Aorta (tissue), 5 donors: ENCODE results near the gene AP3D1. TPM values are rescaled to one million over a fixed set of nuclear protein-coding genes. Genes with fewer than 3 reads are reported as not detected.

Experiments used
- ATAC-seq: fragments of 200-7000 bp; cut with Tn5 transposase; one replicate; pipeline ENCODE4 v1.9.1; 2022; ENCODE audit warnings: moderate library complexity; ENCODE audit not compliant: low FRiP score
- DNase-seq, 2 donors: peaks; one replicate each; pipeline ENCODE4 v3.0.0-alpha.2; 2020
- H3K27ac ChIP-seq, 2 donors: one replicate each; pipeline ENCODE4 v1.5.1; 2013; ENCODE audit warnings: low read length in 2 of 2, mild to moderate bottlenecking in 2 of 2, moderate library complexity in 2 of 2, control low read depth in 1 of 2, inconsistent platforms in 1 of 2, low read depth in 1 of 2
- H3K27me3 ChIP-seq, 2 donors: one replicate each; pipeline ENCODE4 v1.6.1; 2013; ENCODE audit warnings: control low read depth in 1 of 2, low read length in 1 of 2, mild to moderate bottlenecking in 1 of 2, moderate library complexity in 1 of 2; ENCODE audit not compliant: insufficient read depth in 2 of 2, control insufficient read depth in 1 of 2
- H3K36me3 ChIP-seq, 2 donors: one replicate each; pipeline ENCODE4 v1.6.1; 2013; ENCODE audit warnings: control low read depth in 1 of 2, low read length in 1 of 2, mild to moderate bottlenecking in 1 of 2; ENCODE audit not compliant: insufficient read depth in 2 of 2, control insufficient read depth in 1 of 2
- H3K4me1 ChIP-seq, 2 donors: one replicate each; pipeline ENCODE4 v1.6.1; 2013; ENCODE audit warnings: low read length in 2 of 2, control low read depth in 1 of 2, mild to moderate bottlenecking in 1 of 2, moderate library complexity in 1 of 2; ENCODE audit not compliant: insufficient read depth in 2 of 2, control insufficient read depth in 1 of 2
- H3K4me3 ChIP-seq, 2 donors: one replicate each; pipeline ENCODE4 v1.5.1; 2013; ENCODE audit warnings: low read length in 2 of 2, control low read depth in 1 of 2, mild to moderate bottlenecking in 1 of 2
- H3K9me3 ChIP-seq: one replicate; pipeline ENCODE4 v1.6.1; 2013; ENCODE audit warnings: mild to moderate bottlenecking, low read length; ENCODE audit not compliant: control insufficient read depth
- WGBS, 2 donors: extraction: QIAGEN DNeasy Blood & Tissue Kit; methylation state at CpG; one replicate each; pipeline ENCODE4 v1.1.7; 2013; 5-methylcytosine and 5-hydroxymethylcytosine counted together
- intact Hi-C, 2 donors: fragments of 100-400 bp; cut with DNase I; formaldehyde crosslinking; loops; one replicate each; pipeline versions ENCODE4 v1.14.2 to v1.15.0; 2022
- polyA plus RNA-seq, 2 donors: library from polyadenylated mRNA; stranded (reverse); fragments of 200-250 nt; gene quantifications; one replicate each; pipeline ENCODE4 v1.2.3, GENCODE V29; 2013
- total RNA-seq, 2 donors: library from RNA; stranded (reverse); fragmentation: NEBNext Ultra II Directional; extraction: Animal tissue kit (Norgen Biotek cat#: 25700); gene quantifications; one replicate each; pipeline ENCODE4 v1.2.1, GENCODE V29; 2021
- donor health status: healthy with polysubstance abuse.
- donor health status: Bipolar disorder and iron deficiency.
- donor health status: DM: no; HTN: no; CAD: no.
- donor health status: DM: no; HTN: no; CAD: no.
- donor health status: DM: yes; HTN: yes; CAD: no.

The AP3D1 gene
- total and polyA plus RNA-seq, 4 donors: 31.7 to 84.3 (median 68.3) TPM

GRCh38 chr19:2166741-2167738 lies 15.7 kb upstream of the AP3D1 start:
- Histone ChIP-seq H3K4me3 (no peak overlapping the region), H3K27me3 (no peaks in the 10 kb centered on the region), H3K36me3 (no peaks in the 10 kb centered on the region), H3K27ac (peak overlapping the region in 1 of 2 donors; percentile 28), H3K4me1 (peaks cover 0 to 4% of the 10 kb centered on the region in 2 donors), H3K9me3 (no peaks in the 10 kb centered on the region)
- peak; percentile 69 for ATAC-seq
- peak; percentile 91 to 95 for DNase-seq
- intact Hi-C loops: no loop called here
- 28 to 32% methylated on average over 35 of the region's 35 CpGs for WGBS, 2 donors

DNA sequence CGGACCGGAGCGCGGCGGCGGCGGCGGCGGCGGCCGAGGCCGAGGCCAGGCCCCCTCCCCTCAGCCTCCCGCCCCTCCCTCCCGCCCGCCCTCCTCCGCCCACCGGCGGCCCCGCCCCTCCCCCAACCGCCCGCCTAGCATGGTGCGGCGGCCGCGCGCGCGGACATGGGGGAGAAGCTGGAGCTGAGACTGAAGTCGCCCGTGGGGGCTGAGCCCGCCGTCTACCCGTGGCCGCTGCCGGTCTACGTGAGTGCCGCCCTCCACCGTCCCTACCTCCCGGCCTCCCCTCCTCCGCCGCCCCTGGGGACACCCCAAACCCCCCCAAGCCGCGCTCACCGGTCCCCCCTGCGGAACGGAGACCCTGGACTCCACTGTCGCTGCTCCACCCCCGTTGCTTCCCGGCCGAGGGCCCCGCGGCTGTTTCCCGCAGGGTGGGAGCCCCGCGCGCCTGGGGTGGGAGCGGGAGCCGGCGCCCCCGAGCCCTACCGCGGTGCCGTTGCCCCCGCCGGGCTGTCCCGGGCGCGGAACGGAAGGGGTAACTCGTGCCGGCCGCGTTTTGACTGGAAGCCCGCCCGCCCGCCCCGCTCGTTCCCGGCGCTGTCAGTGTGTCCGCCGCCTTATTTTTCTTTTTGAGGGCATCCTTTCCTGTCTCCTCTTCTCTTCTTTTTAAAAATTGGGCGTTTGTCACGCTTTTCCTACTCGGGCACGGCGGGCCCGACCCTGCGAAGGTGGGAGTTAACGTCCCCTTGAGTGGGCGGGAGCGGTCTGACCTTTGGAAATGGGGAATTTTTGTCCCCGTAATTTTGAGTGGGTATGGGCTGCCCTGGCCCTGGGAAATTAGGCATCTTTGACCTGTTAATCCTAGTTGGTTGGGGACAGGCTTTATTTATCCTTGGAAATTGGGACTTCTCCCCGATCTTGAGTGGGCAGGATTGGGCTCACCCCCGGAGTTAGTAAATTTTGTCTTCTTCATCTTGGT lies 12.9 kb upstream of the AP3D1 start:
- Histone ChIP-seq H3K4me3 (peak overlapping the region; percentile 66 to 97), H3K4me1 (peaks cover 0 to 4% of the 10 kb centered on the region in 2 donors), H3K27ac (peak overlapping the region in 1 of 2 donors; percentile 80), H3K9me3 (no peaks in the 10 kb centered on the region), H3K36me3 (no peaks in the 10 kb centered on the region), H3K27me3 (no peaks in the 10 kb centered on the region)
- intact Hi-C loops: loop anchor here in 1 of 2 donors (5.0 kb wide), 1 partner anchor 68 kb away; no protein-coding TSS in a partner anchor
- DNase-seq (no peak), ATAC-seq (peak; percentile 19)
- WGBS, 2 donors: 1% methylated on average over 54 to 95 of the region's 95 CpGs

- ATAC-seq (no peak), DNase-seq (no peak)
- Histone ChIP-seq H3K9me3 (no peaks in the 10 kb centered on the region), H3K4me3 (no peak overlapping the region), H3K27me3 (no peaks in the 10 kb centered on the region), H3K4me1 (no peaks in the 10 kb centered on the region), H3K36me3 (no peaks in the 10 kb centered on the region), H3K27ac (peak overlapping the region in 1 of 2 donors; percentile 25)
- 90 to 93% methylated on average over 10 of the region's 10 CpGs for WGBS, 2 donors
- intact Hi-C loops: loop anchor here in 1 of 2 donors (5.0 kb wide), 1 partner anchor 72 kb away; no protein-coding TSS in a partner anchor
Observed at GRCh38 chr19:2160379-2160778, 9.0 kb upstream of the AP3D1 start.

DNA sequence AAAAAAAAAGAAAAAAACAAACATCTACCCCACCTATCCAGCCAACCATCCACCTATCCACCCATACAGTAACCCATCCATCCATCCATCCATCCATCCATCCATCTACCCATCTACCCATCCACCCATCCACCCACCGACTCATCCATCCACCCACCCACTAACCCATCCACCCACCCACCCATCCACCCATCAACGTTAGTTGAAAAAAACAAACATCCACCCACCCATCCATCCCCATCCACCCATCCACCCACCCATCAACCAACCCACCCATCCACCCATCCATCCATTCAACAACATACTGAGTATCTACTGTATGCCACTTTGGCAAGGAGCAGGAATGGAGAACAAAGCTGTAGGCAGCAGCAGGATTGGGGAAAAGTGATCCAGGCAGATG lies 6.1 kb upstream of the AP3D1 start:
- intact Hi-C loops: loop anchor here (2.0 to 5.0 kb wide), 4 partner anchors 40 to 235 kb away; partner anchors contain the start of genes PLEKHJ1 (in 1 of the 2) and SF3A2 (in 1 of the 2)
- Histone ChIP-seq H3K27ac (no peak overlapping the region), H3K9me3 (no peaks in the 10 kb centered on the region), H3K4me1 (no peaks in the 10 kb centered on the region), H3K4me3 (no peak overlapping the region), H3K27me3 (no peaks in the 10 kb centered on the region), H3K36me3 (no peaks in the 10 kb centered on the region)
- DNase-seq: no peak
- no peak for ATAC-seq
- WGBS, 2 donors: 74% methylated on average over 2 of the region's 2 CpGs

DNA sequence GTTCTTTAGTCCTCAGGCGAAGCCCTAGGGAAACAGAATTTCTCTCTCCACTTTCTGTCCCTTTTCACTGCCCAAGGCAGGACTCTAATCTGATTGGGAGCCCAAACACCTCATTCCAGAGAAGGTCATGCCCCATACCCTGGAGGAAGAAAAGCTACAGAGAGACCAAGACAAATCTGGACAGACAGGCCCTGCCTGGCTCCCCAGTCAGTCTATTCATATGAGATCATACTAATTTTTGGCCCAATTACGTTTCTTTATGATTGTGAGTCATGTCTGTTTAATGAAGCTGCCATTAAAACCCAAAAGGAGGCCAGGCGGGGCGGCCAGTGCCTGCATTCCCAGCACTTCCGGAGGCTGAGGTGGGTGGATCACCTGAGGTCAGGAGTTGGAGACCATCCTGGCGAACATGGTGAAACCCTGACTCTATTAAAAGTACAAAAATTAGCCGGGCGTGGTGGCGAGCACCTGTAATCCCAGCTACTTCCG lies 3.3 kb upstream of the AP3D1 start:
- intact Hi-C loops: loop anchor here (5.0 kb wide), 4 partner anchors 43 to 238 kb away; partner anchors contain the start of genes IZUMO4 (in 1 of the 2) and MOB3A (in 1 of the 2)
- Histone ChIP-seq H3K9me3 (no peaks in the 10 kb centered on the region), H3K4me3 (no peak overlapping the region), H3K36me3 (no peaks in the 10 kb centered on the region), H3K27ac (no peak overlapping the region), H3K4me1 (no peaks in the 10 kb centered on the region), H3K27me3 (no peaks in the 10 kb centered on the region)
- ATAC-seq (no peak), DNase-seq (no peak)
- WGBS, 2 donors: 59 to 65% methylated on average over 10 of the region's 10 CpGs

DNA sequence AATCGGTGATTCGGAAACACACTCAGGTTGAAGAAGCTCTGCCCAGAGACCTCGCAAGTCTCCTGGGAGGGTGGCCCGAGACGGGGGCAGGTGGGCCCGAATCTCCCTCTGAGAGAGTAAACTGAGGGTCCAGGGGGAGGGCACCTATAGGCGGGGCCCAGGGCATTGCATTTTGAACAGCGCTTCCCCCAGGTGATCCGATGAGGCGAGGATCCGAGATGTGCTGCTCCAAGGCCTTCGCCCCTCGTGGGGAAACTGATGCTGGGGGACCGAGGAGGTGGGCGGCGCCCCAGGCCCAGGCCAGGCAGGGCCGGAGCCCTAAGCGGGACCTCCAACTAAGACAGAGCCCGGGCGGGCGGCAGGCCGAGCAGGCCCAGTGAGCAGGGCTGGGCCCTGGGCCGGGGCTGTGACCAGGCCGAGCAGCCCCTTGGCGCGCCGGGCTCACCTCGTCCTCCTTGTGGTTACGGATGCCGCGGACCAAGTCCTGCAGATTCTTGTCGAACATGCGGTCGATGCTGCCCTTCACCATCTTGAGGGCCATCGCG lies 500 bp downstream of the AP3D1 start:
- ATAC-seq: no peak
- 0% methylated on average over 36 of the region's 36 CpGs for WGBS, 2 donors

GRCh38 chr19:2149980-2150793 lies 1.2 kb downstream of the AP3D1 start:
- Histone ChIP-seq H3K27me3 (no peaks in the 10 kb centered on the region), H3K36me3 (no peaks in the 10 kb centered on the region), H3K9me3 (no peaks in the 10 kb centered on the region), H3K4me3 (peak overlapping the region; percentile 71 to 78), H3K4me1 (no peaks in the 10 kb centered on the region), H3K27ac (no peak overlapping the region)
- ATAC-seq: no peak
- no peak for DNase-seq
- intact Hi-C loops: loop anchor here (2.0 to 5.0 kb wide), 3 partner anchors 53 to 122 kb away; partner anchors contain the start of genes IZUMO4 (in 1 of the 2) and MOB3A (in 1 of the 2)
- 18% methylated on average over 29 to 30 of the region's 30 CpGs for WGBS, 2 donors

More for the DNA sequence above, 500 bp downstream of the AP3D1 start:
- intact Hi-C loops: loop anchor here (2.0 to 5.0 kb wide), 3 partner anchors 54 to 121 kb away; partner anchors contain the start of genes IZUMO4 (in 1 of the 2) and MOB3A (in 1 of the 2)
- Histone ChIP-seq H3K9me3 (no peaks in the 10 kb centered on the region), H3K4me3 (peak overlapping the region; percentile 71 to 78), H3K27ac (peak overlapping the region in 1 of 2 donors; percentile 39), H3K27me3 (no peaks in the 10 kb centered on the region), H3K4me1 (no peaks in the 10 kb centered on the region), H3K36me3 (no peaks in the 10 kb centered on the region)
- no peak for DNase-seq
